Spleen (tissue), 11 donors: ENCODE measurements around the gene TPSD1. TPM values are rescaled to one million over a fixed set of nuclear protein-coding genes. Genes with fewer than 3 reads are reported as not detected.
"Not testable (repeated sequence)": the region's sequence is repeated elsewhere in the genome, so short reads cannot be mapped to it uniquely, and the experiment has no call there.

ENCODE experiments used
- DNase-seq: peaks from one replicate; pipeline ENCODE4 v3.0.0-alpha.2; 2020
- H3K27ac ChIP-seq, 8 donors: fragments of 200-600 bp; sonication (generic) in 7 of 8; 1 replicate in 4 of 8; 2 replicates in 4 of 8; pipeline versions ENCODE4 v1.5.0 to v1.8.0; 2016 to 2021; ENCODE audit warnings: inconsistent platforms in 4 of 8, mild to moderate bottlenecking in 4 of 8, moderate library complexity in 1 of 8
- H3K27me3 ChIP-seq, 7 donors: fragments of 200-600 bp; sonication (generic) in 6 of 7; replicated peaks in 1 of 7; 1 replicate in 4 of 7; 2 replicates in 3 of 7; pipeline versions ENCODE4 v1.5.0 to v1.8.0; 2016 to 2021; ENCODE audit warnings: inconsistent platforms in 3 of 7, mild to moderate bottlenecking in 1 of 7
- H3K36me3 ChIP-seq, 6 donors: fragments of 200-600 bp; sonication (generic) in 5 of 6; 1 replicate in 4 of 6; 2 replicates in 2 of 6; pipeline versions ENCODE4 v1.5.0 to v1.8.0; 2016 to 2021; ENCODE audit warnings: inconsistent platforms in 2 of 6
- H3K4me1 ChIP-seq, 6 donors: fragments of 200-600 bp; sonication (generic) in 5 of 6; 1 replicate in 3 of 6; 2 replicates in 3 of 6; pipeline versions ENCODE4 v1.5.0 to v1.8.0; 2016 to 2021; ENCODE audit warnings: inconsistent platforms in 3 of 6
- H3K4me3 ChIP-seq, 8 donors: fragments of 200-600 bp; sonication (generic) in 7 of 8; 1 replicate in 4 of 8; 2 replicates in 4 of 8; pipeline versions ENCODE4 v1.5.0 to v1.8.0; 2016 to 2021; ENCODE audit warnings: inconsistent platforms in 4 of 8, mild to moderate bottlenecking in 4 of 8, moderate library complexity in 2 of 8
- H3K9me3 ChIP-seq, 8 donors: fragments of 200-600 bp; sonication (generic) in 7 of 8; 1 replicate in 4 of 8; 2 replicates in 4 of 8; pipeline versions ENCODE4 v1.5.0 to v1.8.0; 2016 to 2021; ENCODE audit warnings: inconsistent platforms in 4 of 8
- POLR2A ChIP-seq, 3 donors: fragments of 450-650 bp; IDR thresholded peaks; one replicate each; pipeline ENCODE4 v1.5.1; 2017; ENCODE audit warnings: antibody characterized with exemption in 3 of 3, mild to moderate bottlenecking in 1 of 3
- POLR2AphosphoS5 ChIP-seq, 3 donors: sonication (generic); formaldehyde crosslinking; IDR thresholded peaks; one replicate each; pipeline ENCODE4 v1.5.1; 2017; ENCODE audit warnings: antibody characterized with exemption in 3 of 3
- WGBS, 5 donors: extraction: QIAGEN DNeasy Blood & Tissue Kit in 3 of 5; methylation state at CpG; one replicate each; pipeline versions ENCODE4 v1.1.5 to v1.1.7; 2013 to 2018; 5-methylcytosine and 5-hydroxymethylcytosine counted together
- intact Hi-C: fragments of 100-400 bp; cut with DNase I; formaldehyde crosslinking; loops from one replicate; pipeline ENCODE4 v1.15.0; 2023; ENCODE audit warnings: low total_unique reads
- polyA plus RNA-seq, 3 donors: library from polyadenylated mRNA; stranded (reverse); fragments of 200-250 nt; gene quantifications; one replicate each; pipeline ENCODE4 v1.2.1, GENCODE V29; 2013
- total RNA-seq, 7 donors: library from RNA; depleted of rRNA in 3 of 7; stranded (reverse); fragments of >200 nt in 3 of 7; fragmentation: NEBNext Ultra II Directional in 4 of 7; extraction: Animal tissue kit (Norgen Biotek cat#: 25700) in 4 of 7; gene quantifications; one replicate each; pipeline versions ENCODE4 v1.1.0 to v1.2.1, GENCODE V29; 2016 to 2021
- TF ChIP-seq, protein P1 (sequence below), 11 experiments: fragments of 200-600 bp in 7 of 11; fragments of 450-650 bp in 4 of 11; sonication (generic) in 4 of 11; IDR thresholded peaks in 8 of 11; conservative IDR thresholded peaks in 3 of 11; 1 replicate in 7 of 11; 2 replicates in 4 of 11; pipeline versions ENCODE4 v1.4.0 to v1.8.0; 2016 to 2021; ENCODE audit warnings: antibody characterized with exemption in 11 of 11, inconsistent platforms in 4 of 11, mild to moderate bottlenecking in 1 of 11
- donor health status: healthy with polysubstance abuse.
- donor health status: DM: no; HTN: no; CAD: no; lungs with moderate emphysema.
- donor health status: DM: no; HTN: no; CAD: no.
- donor health status: Bipolar disorder and iron deficiency.
- donor health status: healthy.
- donor health status: DM: no; HTN: no; CAD: no.
- donor health status: DM: yes; HTN: yes; CAD: no.

TPSD1 gene
- total and polyA plus RNA-seq, 10 donors = 0.11 to 0.76 TPM; not detected in 8

DNA sequence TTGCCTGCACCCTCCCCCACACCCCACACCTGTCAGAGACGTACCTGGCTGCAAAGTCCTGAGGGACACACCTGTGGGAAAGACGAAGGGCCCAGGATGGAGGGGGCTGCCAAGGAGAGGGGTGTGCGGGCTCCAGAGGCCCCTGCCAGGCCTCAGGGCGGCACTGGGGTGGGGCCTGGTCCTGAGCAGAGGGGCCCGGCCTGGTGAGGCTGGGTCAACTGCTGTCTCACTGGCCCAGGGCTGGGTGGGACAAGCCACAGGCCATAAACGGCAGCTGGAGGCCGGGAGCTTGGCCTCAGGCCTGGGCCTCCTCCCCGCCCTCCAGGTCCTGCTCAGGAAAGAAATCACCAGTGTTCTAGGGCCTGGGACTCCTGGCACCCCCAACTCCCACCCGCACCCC, 31.3 kb upstream of the TPSD1 start:
- WGBS, 5 donors = 78 to 84% (median 80%) methylated on average over 3 to 9 of the region's 9 CpGs
- no peak for TF ChIP-seq POLR2AphosphoS5 (IDR thresholded peaks at IDR 0.05)
- TF ChIP-seq POLR2A (IDR thresholded peaks at IDR 0.05) = no peak
- TF ChIP-seq, protein P1, sequence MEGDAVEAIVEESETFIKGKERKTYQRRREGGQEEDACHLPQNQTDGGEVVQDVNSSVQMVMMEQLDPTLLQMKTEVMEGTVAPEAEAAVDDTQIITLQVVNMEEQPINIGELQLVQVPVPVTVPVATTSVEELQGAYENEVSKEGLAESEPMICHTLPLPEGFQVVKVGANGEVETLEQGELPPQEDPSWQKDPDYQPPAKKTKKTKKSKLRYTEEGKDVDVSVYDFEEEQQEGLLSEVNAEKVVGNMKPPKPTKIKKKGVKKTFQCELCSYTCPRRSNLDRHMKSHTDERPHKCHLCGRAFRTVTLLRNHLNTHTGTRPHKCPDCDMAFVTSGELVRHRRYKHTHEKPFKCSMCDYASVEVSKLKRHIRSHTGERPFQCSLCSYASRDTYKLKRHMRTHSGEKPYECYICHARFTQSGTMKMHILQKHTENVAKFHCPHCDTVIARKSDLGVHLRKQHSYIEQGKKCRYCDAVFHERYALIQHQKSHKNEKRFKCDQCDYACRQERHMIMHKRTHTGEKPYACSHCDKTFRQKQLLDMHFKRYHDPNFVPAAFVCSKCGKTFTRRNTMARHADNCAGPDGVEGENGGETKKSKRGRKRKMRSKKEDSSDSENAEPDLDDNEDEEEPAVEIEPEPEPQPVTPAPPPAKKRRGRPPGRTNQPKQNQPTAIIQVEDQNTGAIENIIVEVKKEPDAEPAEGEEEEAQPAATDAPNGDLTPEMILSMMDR (IDR thresholded peaks at IDR 0.05 in 8 of 11, conservative IDR thresholded peaks at IDR 0.05 in 3 of 11) = no peak
- Histone ChIP-seq H3K27me3 (peaks cover 0 to 38% (median 0%) of the 10 kb centered on the region in 7 donors), H3K4me3 (no peak overlapping the region), H3K36me3 (no peaks in the 10 kb centered on the region), H3K9me3 (no peaks in the 10 kb centered on the region), H3K27ac (no peak overlapping the region), H3K4me1 (no peaks in the 10 kb centered on the region)
- DNase-seq = no peak
- intact Hi-C loops = no loop called here

DNA sequence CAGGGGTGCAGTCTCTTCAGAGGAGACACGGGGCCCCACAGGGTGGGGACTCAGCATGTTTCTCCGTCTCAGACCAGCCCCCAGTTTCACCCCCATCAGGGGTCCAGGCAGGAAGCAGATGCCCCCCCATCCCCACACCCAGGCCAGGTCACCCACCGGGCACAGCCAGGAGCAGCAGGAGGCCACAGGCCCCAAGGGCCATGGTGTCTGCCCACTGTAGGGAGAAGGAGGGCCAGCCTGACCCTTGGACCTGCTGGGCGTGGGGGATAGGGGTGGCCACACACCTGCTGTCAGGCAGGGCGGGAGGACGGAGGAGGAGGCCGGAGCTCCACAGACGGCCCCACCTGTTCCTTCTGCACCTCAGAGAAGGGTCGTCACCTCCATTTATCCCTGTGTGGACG, 30.8 kb upstream of the TPSD1 start, which contains the start of gene TPSG1:
Gene TPSG1, minus strand, starts transcription at position 218 of the 401 bp plus-strand sequence. Its CDS starts 16 bp downstream, at position 202.
- no peaks in the 10 kb centered on the region for H3K9me3 ChIP-seq
- peaks cover 0 to 35% (median 0%) of the 10 kb centered on the region in 7 donors for H3K27me3 ChIP-seq
- DNase-seq = no peak
- TF ChIP-seq POLR2A (IDR thresholded peaks at IDR 0.05) (no peak), POLR2AphosphoS5 (IDR thresholded peaks at IDR 0.05) (no peak)
- TF ChIP-seq, protein P1 (IDR thresholded peaks at IDR 0.05 in 8 of 11, conservative IDR thresholded peaks at IDR 0.05 in 3 of 11) = no peak
- intact Hi-C loops = no loop called here
- H3K27ac ChIP-seq = no peak within 1 kb of the TSS
- WGBS, 5 donors = 65 to 85% (median 76%) methylated on average over 9 to 10 of the region's 10 CpGs
- no peak within 1 kb of the TSS for H3K4me3 ChIP-seq
- no peaks in the 10 kb centered on the region for H3K36me3 ChIP-seq
- no peaks in the 10 kb centered on the region for H3K4me1 ChIP-seq

DNA sequence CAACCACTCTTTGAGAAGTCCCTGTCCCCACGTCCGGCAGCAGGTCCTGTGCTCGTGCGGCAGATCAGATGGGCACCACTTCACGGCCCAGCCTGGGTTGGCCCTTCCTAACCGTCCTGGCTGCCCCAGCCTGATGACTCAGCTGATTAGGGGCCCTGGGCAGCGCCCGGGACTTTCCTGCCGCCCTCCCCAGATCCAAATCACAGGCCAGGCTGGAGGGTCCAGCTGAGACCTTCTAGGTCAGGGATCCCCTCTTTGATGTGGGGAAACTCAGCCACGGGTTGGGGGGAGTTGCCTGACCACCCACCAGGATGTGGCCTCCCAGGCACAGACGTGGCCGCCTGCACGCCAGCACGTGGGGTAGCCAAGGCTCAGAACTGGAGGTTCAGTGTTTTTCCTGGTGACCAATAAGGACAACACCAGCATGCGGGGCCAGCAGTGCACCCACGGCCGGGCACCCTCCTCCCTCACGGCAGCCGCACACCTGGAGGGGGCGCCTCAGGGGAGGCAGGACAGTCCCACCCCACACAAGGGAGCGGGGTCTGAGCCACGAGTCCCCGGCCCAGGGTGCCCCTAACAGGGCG, 30.0 kb upstream of the TPSD1 start:
- H3K36me3 ChIP-seq, H3K4me3 ChIP-seq, intact Hi-C loops, H3K27ac ChIP-seq, DNase-seq, H3K9me3 ChIP-seq, H3K4me1 ChIP-seq: not testable (repeated sequence)
- WGBS, 5 donors = 55 to 68% (median 59%) methylated on average over 9 to 24 of the region's 24 CpGs
- peaks cover 0 to 28% (median 0%) of the 10 kb centered on the region in 7 donors for H3K27me3 ChIP-seq

DNA sequence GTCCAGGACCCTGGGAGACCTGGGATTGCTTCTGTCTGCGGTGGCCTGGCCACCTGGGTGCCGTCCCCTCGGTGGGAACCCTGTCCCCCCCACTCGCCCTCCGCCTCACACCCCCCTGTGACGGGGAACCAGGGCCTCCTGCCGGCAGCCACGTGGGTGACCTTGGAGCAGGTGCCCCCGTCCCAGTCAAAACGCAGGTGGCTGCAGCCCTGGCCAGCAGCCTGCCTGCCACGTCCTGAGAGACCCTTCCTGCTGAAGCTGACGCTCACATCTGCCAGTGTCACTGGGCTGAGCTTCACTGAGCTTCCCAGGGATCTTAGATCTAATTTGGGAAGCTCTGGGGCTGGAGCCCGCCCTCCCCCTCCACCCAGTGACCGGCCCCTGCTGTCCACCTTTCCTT, 29.2 kb upstream of the TPSD1 start:
- WGBS, 5 donors = 25 to 65% (median 58%) methylated on average over 2 to 14 of the region's 14 CpGs
- H3K9me3 ChIP-seq, H3K36me3 ChIP-seq, DNase-seq, H3K27ac ChIP-seq, H3K4me1 ChIP-seq, H3K4me3 ChIP-seq, intact Hi-C loops: not testable (repeated sequence)
- peaks cover 0 to 24% (median 0%) of the 10 kb centered on the region in 7 donors for H3K27me3 ChIP-seq

DNA sequence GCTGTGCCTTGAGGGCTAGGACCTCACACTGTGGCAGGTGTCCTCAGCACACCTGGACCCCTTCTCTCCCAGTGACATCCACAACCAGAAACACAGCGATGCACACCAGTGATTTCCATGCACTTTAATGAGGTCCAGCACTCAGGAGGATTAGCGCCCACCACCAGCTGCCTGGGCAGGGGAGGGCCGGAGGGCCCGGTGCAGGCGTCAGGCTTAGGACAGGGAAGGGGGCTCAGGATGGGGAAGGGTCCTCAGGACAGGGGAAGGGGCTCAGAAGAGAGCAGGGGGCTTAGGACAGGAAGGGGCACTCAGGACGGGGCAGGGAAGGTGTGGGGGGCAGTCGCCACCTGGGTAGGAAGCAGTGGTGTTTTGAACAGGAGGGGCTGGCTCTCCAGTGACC, 27.6 kb upstream of the TPSD1 start:
- H3K4me3 ChIP-seq, intact Hi-C loops, H3K4me1 ChIP-seq, H3K36me3 ChIP-seq, H3K27ac ChIP-seq, H3K9me3 ChIP-seq: not testable (repeated sequence)
- 72 to 80% (median 76%) methylated on average over 5 to 7 of the region's 7 CpGs for WGBS, 5 donors
- peak; percentile 63 for DNase-seq
- H3K27me3 ChIP-seq = peaks cover 0 to 17% (median 0%) of the 10 kb centered on the region in 7 donors

DNA sequence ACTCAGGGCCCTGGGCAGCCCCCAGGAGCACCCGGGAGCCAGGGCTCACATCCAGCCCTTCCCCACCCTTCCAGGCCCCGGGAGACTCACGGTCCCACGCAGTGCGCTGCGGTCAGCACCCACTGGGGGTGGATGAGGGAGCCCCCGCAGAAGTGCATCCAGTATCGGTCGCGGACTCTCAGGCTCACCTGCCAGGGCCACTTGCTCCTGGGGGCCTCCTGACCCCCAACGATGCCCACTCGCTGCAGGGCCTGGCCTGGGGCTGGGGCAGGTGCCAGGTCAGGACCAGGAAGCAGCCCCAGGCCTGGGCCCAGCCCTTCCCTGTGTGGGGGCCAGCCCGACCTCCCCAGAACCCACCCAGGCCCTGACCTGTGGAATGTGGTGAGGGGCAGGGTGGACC, 26.4 kb upstream of the TPSD1 start:
- intact Hi-C loops, H3K4me3 ChIP-seq, H3K36me3 ChIP-seq, H3K27ac ChIP-seq, H3K9me3 ChIP-seq, H3K4me1 ChIP-seq: not testable (repeated sequence)
- peak; percentile 25 for DNase-seq
- WGBS, 5 donors = 86 to 93% (median 91%) methylated on average over 6 to 12 of the region's 13 CpGs; no CpG with 5 or more reads in 2 of the 5 donors
- H3K27me3 ChIP-seq = peaks cover 0 to 15% (median 0%) of the 10 kb centered on the region in 7 donors

DNA sequence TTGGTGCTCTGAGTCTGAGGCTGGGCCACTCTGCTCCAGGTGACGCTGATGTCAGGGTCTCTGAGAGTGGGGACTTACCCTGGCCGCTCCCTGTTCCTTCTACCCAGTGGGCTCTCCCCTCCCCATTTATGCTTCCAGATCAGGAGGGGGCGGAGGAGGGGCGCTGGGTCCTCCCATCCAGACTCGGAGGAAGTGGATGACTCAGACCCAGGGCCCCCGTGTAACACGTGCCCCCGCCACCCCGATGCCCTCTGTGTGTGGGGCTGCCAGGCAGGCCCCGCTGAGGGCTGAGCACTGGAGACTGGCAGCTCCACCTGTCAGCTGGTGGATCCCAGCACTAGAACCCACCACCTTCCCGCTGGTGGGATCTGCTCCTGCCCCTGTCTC, 25.8 kb upstream of the TPSD1 start, which contains the start of gene TPSB2:
Gene TPSB2, minus strand, starts transcription at position 101 of the 387 bp plus-strand sequence. CDS start 233 bp downstream, outside the sequence.
- WGBS, 5 donors = 58 to 80% (median 80%) methylated on average over 1 to 6 of the region's 11 CpGs; no CpG with 5 or more reads in 2 of the 5 donors
- DNase-seq, intact Hi-C loops: not testable (repeated sequence)

DNA sequence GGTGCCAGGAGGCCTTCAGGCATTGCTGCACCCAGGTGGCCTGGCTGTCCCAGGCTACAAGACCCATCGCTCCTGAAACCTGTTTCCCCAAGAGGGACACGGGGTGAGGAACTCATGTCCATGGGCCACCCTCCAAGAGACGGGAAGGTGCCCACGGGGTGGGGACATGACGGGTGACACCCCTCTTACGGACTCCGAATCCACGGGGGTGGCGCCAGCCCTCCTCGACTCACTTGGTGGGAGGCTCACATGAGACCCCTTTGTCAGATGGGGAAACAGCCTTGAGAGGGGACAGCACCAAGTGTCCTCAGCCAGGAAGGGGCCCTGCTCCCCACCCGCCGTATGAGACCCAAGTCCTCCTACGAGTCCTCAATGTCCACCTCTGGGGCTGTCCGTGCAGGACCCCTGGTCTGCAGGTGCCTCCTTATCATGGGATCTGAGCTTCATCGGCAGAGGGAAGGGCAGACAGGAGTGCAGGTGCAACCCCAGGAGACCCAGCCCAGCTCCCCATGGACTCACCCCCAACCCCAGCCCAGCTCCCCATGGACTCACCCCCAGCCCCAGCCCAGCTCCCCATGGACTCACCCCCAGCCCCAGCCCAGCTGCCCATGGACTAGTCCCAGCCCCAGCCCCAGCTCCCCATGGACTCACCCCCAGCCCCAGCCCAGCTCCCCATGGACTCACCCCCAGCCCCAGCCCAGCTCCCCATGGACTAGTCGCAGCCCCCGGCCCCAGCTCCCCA, 25.2 kb upstream of the TPSD1 start:
- WGBS, 5 donors = 79 to 88% (median 79%) methylated on average over 2 to 17 of the region's 17 CpGs
- H3K36me3 ChIP-seq, H3K4me1 ChIP-seq, H3K9me3 ChIP-seq, H3K27ac ChIP-seq, intact Hi-C loops, H3K4me3 ChIP-seq, H3K27me3 ChIP-seq: not testable (repeated sequence)
- DNase-seq = peak; percentile 46

More for the DNA sequence above, 25.8 kb upstream of the TPSD1 start, which contains the start of gene TPSB2:
- not testable (repeated sequence) for H3K4me1 ChIP-seq, H3K36me3 ChIP-seq, H3K27ac ChIP-seq, H3K4me3 ChIP-seq, H3K9me3 ChIP-seq
- peaks cover 0 to 12% (median 0%) of the 10 kb centered on the region in 7 donors for H3K27me3 ChIP-seq
